ENCODE results near the gene GBE1. TPM values are rescaled to one million over a fixed set of nuclear protein-coding genes. Genes with fewer than 3 reads are reported as not detected.

The GBE1 gene
- total RNA-seq, 2 donors from 2014 or later, result 9.6 to 15.8 TPM

DNA sequence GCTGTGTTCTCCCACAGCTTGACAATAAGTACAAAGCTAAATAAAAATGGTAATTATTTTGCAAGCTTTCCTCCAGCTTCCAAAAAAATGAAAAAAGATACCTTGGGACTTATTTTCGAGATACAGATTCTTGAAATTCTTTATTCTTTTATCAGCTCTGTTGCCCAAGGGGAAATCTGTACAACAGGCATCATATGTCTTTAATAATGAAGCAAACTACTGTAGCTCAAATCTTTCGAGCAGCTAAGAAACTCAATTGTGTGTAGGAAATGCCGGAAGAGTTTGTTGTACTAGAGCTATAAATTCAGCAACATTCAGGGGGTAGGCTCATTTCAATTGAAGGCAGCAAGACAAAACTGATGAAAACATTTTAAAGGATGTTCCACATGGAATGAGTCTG is 297.7 kb downstream of the GBE1 start:
- no peaks in the 10 kb centered on the region for H3K4me1 ChIP-seq
- intact Hi-C loops (cut with DNase I), result no loop called here
- no peaks in the 10 kb centered on the region for H3K36me3 ChIP-seq (replicated peaks in 1 of 2; ENCODE audit: insufficient read depth in 1 of 2, low read depth in 2 of 2)
- TF ChIP-seq POLR2A (IDR thresholded peaks at IDR 0.05), result no peak
- TF ChIP-seq, protein P1, sequence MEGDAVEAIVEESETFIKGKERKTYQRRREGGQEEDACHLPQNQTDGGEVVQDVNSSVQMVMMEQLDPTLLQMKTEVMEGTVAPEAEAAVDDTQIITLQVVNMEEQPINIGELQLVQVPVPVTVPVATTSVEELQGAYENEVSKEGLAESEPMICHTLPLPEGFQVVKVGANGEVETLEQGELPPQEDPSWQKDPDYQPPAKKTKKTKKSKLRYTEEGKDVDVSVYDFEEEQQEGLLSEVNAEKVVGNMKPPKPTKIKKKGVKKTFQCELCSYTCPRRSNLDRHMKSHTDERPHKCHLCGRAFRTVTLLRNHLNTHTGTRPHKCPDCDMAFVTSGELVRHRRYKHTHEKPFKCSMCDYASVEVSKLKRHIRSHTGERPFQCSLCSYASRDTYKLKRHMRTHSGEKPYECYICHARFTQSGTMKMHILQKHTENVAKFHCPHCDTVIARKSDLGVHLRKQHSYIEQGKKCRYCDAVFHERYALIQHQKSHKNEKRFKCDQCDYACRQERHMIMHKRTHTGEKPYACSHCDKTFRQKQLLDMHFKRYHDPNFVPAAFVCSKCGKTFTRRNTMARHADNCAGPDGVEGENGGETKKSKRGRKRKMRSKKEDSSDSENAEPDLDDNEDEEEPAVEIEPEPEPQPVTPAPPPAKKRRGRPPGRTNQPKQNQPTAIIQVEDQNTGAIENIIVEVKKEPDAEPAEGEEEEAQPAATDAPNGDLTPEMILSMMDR (IDR thresholded peaks at IDR 0.05), result no peak
- ATAC-seq, result no peak
- no peaks in the 10 kb centered on the region for H3K9me3 ChIP-seq
- DNase-seq, result no peak
- no peak overlapping the region for H3K4me3 ChIP-seq
- no peak overlapping the region for H3K27ac ChIP-seq
- no peaks in the 10 kb centered on the region for H3K27me3 ChIP-seq
- WGBS, 2 donors, result 78 to 81% methylated on average over 3 of the region's 3 CpGs

DNA sequence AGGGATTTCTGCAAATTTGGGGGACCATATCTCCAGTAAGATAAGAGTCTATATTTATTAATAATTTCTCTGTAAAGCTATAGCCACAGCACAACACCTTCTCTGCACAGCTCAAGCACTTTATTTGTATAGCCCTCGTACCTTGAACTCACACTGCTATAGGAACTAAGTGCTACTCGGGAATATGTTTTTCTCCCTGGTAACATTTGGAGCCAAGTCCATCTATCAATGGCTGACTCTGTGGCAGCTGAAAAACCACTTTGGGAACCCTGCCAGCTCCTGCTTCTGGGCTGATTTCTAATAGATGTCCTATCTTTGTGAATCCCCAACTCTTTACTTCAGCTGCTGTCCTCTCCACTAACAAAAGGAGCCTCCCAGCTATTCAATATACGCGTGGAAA is 298.5 kb downstream of the GBE1 start:
- intact Hi-C loops (cut with DNase I), result no loop called here

DNA sequence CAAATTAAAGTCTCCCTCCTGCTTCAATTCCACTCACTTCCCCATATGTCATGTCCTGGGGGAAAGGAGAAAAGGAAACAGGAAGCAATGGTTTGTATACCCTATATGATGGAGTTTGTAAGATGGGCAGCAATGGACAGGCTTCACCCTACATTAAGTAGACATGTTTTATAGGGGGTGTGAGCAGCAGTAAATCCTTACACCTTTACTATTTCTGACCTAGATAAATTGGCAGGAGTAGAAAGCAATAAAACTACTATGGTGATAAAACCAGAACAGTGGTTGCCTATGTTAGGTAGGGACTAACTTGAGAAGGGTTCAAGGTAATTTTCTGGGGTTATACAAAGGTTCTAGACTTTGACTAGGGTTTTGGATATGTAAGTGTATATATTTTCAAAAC is 301.7 kb downstream of the GBE1 start:
- no peaks in the 10 kb centered on the region for H3K27me3 ChIP-seq
- no peaks in the 10 kb centered on the region for H3K4me1 ChIP-seq
- intact Hi-C loops (cut with DNase I), result no loop called here
- H3K27ac ChIP-seq, result no peak overlapping the region
- H3K4me3 ChIP-seq, result no peak overlapping the region
- DNase-seq (no peak), ATAC-seq (no peak)
- TF ChIP-seq, protein P1 (IDR thresholded peaks at IDR 0.05), result no peak
- TF ChIP-seq POLR2A (IDR thresholded peaks at IDR 0.05), result no peak
- H3K9me3 ChIP-seq, result no peaks in the 10 kb centered on the region
- no peaks in the 10 kb centered on the region for H3K36me3 ChIP-seq (replicated peaks in 1 of 2; ENCODE audit: insufficient read depth in 1 of 2, low read depth in 2 of 2)

More for the DNA sequence above, 298.5 kb downstream of the GBE1 start:
- Histone ChIP-seq H3K4me1 (no peaks in the 10 kb centered on the region), H3K36me3 (replicated peaks in 1 of 2; ENCODE audit: insufficient read depth in 1 of 2, low read depth in 2 of 2) (no peaks in the 10 kb centered on the region), H3K27ac (no peak overlapping the region), H3K4me3 (no peak overlapping the region), H3K27me3 (no peaks in the 10 kb centered on the region), H3K9me3 (no peaks in the 10 kb centered on the region)
- no peak for TF ChIP-seq POLR2A (IDR thresholded peaks at IDR 0.05)
- TF ChIP-seq, protein P1 (IDR thresholded peaks at IDR 0.05), result no peak
- WGBS, 2 donors, result 21 to 28% methylated on average over 4 of the region's 4 CpGs
- no peak for DNase-seq
- no peak for ATAC-seq

DNA sequence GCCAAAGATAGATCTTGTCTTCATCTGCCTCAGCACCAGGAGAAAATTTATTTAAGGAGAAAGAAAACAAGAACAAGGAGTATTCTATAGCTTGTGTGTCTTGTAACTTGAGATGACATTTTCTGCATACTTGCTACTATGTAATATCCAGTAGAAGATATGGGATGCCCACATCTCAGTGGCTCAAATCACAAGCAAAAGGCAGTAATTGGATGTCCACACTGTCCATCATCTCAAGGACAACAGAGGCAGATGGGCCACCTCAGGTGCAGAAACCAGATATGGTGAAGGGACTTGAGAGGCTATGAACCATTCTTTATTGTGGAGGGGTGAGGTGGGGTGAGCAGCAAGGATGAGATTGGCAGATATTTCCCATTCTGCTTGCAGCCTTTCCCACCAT is 309.0 kb downstream of the GBE1 start:
- Histone ChIP-seq H3K36me3 (replicated peaks in 1 of 2; ENCODE audit: insufficient read depth in 1 of 2, low read depth in 2 of 2) (no peaks in the 10 kb centered on the region), H3K27me3 (no peaks in the 10 kb centered on the region), H3K9me3 (no peaks in the 10 kb centered on the region), H3K4me1 (no peaks in the 10 kb centered on the region), H3K27ac (no peak overlapping the region), H3K4me3 (no peak overlapping the region)
- TF ChIP-seq, protein P1 (IDR thresholded peaks at IDR 0.05), result no peak
- no peak for TF ChIP-seq POLR2A (IDR thresholded peaks at IDR 0.05)
- DNase-seq (no peak), ATAC-seq (no peak)
- intact Hi-C loops (cut with DNase I), result no loop called here

DNA sequence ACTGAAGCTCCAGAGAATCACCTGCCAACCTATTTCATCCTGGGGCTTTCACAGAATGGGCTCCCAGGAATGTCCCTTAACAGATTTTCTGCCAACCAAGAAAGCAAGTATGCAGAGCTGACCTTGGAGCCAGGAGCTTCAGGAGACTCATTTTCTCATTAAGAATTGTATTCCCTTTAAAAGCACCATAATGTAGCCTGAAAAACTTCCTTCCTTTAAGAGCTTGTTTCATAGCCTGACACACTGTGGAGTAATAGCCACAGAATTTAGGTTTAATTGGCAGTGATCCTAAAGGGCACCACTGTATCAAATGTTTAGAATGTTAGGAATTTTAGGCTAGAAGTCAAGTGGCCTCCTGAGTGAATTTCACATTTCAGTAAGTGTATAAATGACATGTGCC is 309.8 kb downstream of the GBE1 start:
- H3K4me3 ChIP-seq, result no peak overlapping the region
- intact Hi-C loops (cut with DNase I), result no loop called here
- H3K27me3 ChIP-seq, result no peaks in the 10 kb centered on the region
- ATAC-seq (no peak), DNase-seq (no peak)
- TF ChIP-seq POLR2A (IDR thresholded peaks at IDR 0.05), result no peak
- TF ChIP-seq, protein P1 (IDR thresholded peaks at IDR 0.05), result no peak
- no peaks in the 10 kb centered on the region for H3K9me3 ChIP-seq
- H3K36me3 ChIP-seq (replicated peaks in 1 of 2; ENCODE audit: insufficient read depth in 1 of 2, low read depth in 2 of 2), result no peaks in the 10 kb centered on the region
- no peak overlapping the region for H3K27ac ChIP-seq
- H3K4me1 ChIP-seq, result no peaks in the 10 kb centered on the region

Measured in body of pancreas (tissue), 4 donors.